ENCODE results near the gene ZNF521. TPM values are rescaled to one million over a fixed set of nuclear protein-coding genes. Genes with fewer than 3 reads are reported as not detected.

The ZNF521 gene
- total RNA-seq, 1 donor from 2014 or later = 58.7 TPM

- DNase-seq = no peak
- H3K4me3 Mint-ChIP-seq (ENCODE audit: unreplicated experiment) = no peak overlapping the region
- no peak overlapping the region for H3K27ac Mint-ChIP-seq (ENCODE audit: unreplicated experiment)
- H3K27me3 Mint-ChIP-seq (ENCODE audit: unreplicated experiment) = no peaks in the 10 kb centered on the region
- H3K4me1 Mint-ChIP-seq (ENCODE audit: low read depth, unreplicated experiment) = no peaks in the 10 kb centered on the region
- H3K36me3 Mint-ChIP-seq (ENCODE audit: unreplicated experiment) = no peaks in the 10 kb centered on the region
- TF ChIP-seq CTCF (IDR thresholded peaks at IDR 0.05; ENCODE audit: partially characterized antibody, unreplicated experiment) = no peak
- peaks cover 2% of the 10 kb centered on the region for H3K9me3 Mint-ChIP-seq (ENCODE audit: unreplicated experiment)
Observed at GRCh38 chr18:25055076-25055475, 296.9 kb downstream of the ZNF521 start.

DNA sequence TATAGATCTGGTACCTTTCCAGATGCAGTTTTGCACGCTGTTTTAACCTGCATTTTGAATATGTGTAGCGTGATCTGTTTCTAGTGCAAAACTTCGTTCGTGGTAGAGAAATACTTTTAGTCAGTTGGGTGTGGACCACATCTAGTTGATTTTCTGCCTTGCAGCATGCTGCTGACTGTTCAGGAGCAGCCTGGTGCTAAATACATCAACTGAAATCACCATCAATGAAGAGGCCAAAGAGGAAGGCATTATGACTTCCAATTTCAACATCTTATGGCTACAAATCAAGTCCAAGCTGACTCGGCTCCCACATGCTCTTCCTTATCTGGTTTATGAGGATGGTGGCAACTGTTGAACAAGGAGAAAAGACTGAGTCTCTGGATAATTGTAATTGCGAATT, 298.5 kb downstream of the ZNF521 start:
- H3K4me1 Mint-ChIP-seq (ENCODE audit: low read depth, unreplicated experiment) = no peaks in the 10 kb centered on the region
- TF ChIP-seq CTCF (IDR thresholded peaks at IDR 0.05; ENCODE audit: partially characterized antibody, unreplicated experiment) = no peak
- H3K27me3 Mint-ChIP-seq (ENCODE audit: unreplicated experiment) = no peaks in the 10 kb centered on the region
- peaks cover 2% of the 10 kb centered on the region for H3K9me3 Mint-ChIP-seq (ENCODE audit: unreplicated experiment)
- H3K36me3 Mint-ChIP-seq (ENCODE audit: unreplicated experiment) = no peaks in the 10 kb centered on the region
- no peak for DNase-seq
- no peak overlapping the region for H3K4me3 Mint-ChIP-seq (ENCODE audit: unreplicated experiment)
- H3K27ac Mint-ChIP-seq (ENCODE audit: unreplicated experiment) = no peak overlapping the region

- H3K27ac Mint-ChIP-seq (ENCODE audit: unreplicated experiment) = no peak overlapping the region
- no peak overlapping the region for H3K4me3 Mint-ChIP-seq (ENCODE audit: unreplicated experiment)
- no peaks in the 10 kb centered on the region for H3K36me3 Mint-ChIP-seq (ENCODE audit: unreplicated experiment)
- no peak for TF ChIP-seq CTCF (IDR thresholded peaks at IDR 0.05; ENCODE audit: partially characterized antibody, unreplicated experiment)
- H3K27me3 Mint-ChIP-seq (ENCODE audit: unreplicated experiment) = peaks cover 3% of the 10 kb centered on the region
- peaks cover 2% of the 10 kb centered on the region for H3K9me3 Mint-ChIP-seq (ENCODE audit: unreplicated experiment)
- no peak for DNase-seq
- H3K4me1 Mint-ChIP-seq (ENCODE audit: low read depth, unreplicated experiment) = no peaks in the 10 kb centered on the region
Observed at GRCh38 chr18:25052511-25052921, 299.4 kb downstream of the ZNF521 start.

DNA sequence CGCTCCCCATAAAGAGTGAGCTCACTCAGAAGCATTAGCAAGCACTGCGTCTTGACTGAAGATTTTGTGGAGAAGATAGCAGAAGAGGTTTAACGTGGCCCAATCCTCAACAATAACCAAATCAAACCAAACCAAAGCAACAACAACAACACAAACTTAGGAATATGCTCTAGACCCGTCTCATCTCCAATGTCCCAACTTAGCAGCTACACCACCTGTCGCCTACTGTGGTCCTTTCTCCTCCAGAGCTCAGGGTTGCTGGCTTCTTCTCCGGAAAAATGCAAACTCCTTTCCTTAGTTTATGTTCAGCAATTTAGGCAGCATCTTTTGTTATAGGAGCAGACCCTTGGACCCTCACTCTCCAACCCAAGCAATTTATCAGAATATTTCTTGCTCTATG, 301.4 kb downstream of the ZNF521 start:
- peaks cover 2% of the 10 kb centered on the region for H3K9me3 Mint-ChIP-seq (ENCODE audit: unreplicated experiment)
- DNase-seq = no peak
- no peak overlapping the region for H3K4me3 Mint-ChIP-seq (ENCODE audit: unreplicated experiment)
- no peak for TF ChIP-seq CTCF (IDR thresholded peaks at IDR 0.05; ENCODE audit: partially characterized antibody, unreplicated experiment)
- peaks cover 3% of the 10 kb centered on the region for H3K27me3 Mint-ChIP-seq (ENCODE audit: unreplicated experiment)
- no peak overlapping the region for H3K27ac Mint-ChIP-seq (ENCODE audit: unreplicated experiment)
- no peaks in the 10 kb centered on the region for H3K4me1 Mint-ChIP-seq (ENCODE audit: low read depth, unreplicated experiment)
- H3K36me3 Mint-ChIP-seq (ENCODE audit: unreplicated experiment) = no peaks in the 10 kb centered on the region

- peaks cover 2% of the 10 kb centered on the region for H3K9me3 Mint-ChIP-seq (ENCODE audit: unreplicated experiment)
- H3K4me3 Mint-ChIP-seq (ENCODE audit: unreplicated experiment) = no peak overlapping the region
- H3K36me3 Mint-ChIP-seq (ENCODE audit: unreplicated experiment) = no peaks in the 10 kb centered on the region
- no peak overlapping the region for H3K27ac Mint-ChIP-seq (ENCODE audit: unreplicated experiment)
- no peak for DNase-seq
- peaks cover 6% of the 10 kb centered on the region for H3K4me1 Mint-ChIP-seq (ENCODE audit: low read depth, unreplicated experiment)
- peaks cover 3% of the 10 kb centered on the region for H3K27me3 Mint-ChIP-seq (ENCODE audit: unreplicated experiment)
- no peak for TF ChIP-seq CTCF (IDR thresholded peaks at IDR 0.05; ENCODE audit: partially characterized antibody, unreplicated experiment)
Observed at GRCh38 chr18:25047983-25048382, 304.0 kb downstream of the ZNF521 start.
